Measurements from ENCODE around the gene UNC13A. TPM values are rescaled to one million over a fixed set of nuclear protein-coding genes. Genes with fewer than 3 reads are reported as not detected.

UNC13A gene
- total RNA-seq, 1 experiment from 2014 or later: 41.1 TPM

DNA sequence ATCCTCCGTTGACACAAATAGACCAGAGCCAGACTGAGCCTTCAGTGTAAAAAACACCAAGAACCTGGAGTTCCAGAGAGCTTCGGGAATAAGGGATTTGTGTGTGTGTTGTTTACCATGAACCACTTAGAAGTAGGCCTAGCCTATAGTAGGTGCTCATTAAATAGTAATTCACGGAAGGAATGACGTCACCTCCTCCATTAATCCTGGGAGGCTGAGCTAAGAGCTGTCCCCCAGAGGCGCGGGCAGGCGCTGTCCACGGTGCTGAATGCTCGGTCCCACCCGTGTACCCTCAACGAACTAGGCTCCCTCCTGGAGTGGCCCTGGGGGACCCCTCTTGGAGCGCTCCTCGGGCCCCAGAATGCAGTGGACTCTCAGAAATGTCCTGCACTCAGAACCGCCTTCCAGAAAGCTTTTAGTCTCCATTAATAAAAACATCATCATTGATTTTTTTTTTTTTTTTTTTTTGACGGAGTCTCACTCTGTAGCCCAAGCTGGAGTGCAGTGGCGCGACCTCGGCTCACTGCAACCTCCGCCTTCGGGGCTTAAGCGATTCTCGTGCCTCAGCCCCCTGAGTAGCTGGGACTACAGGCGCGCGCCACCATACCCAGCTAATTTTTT lies 6.5 kb downstream of the UNC13A start (continued):
- TF ChIP-seq MYBL2 (CRISPR knock-in tag; IDR thresholded peaks at IDR 0.05) (no peak), ZSCAN18 (CRISPR knock-in tag; IDR thresholded peaks at IDR 0.05) (no peak), PRDM15 (CRISPR knock-in tag; IDR thresholded peaks at IDR 0.05) (no peak), EMX1 (CRISPR knock-in tag; IDR thresholded peaks at IDR 0.05) (no peak), ZBTB43 (CRISPR knock-in tag; IDR thresholded peaks at IDR 0.05) (no peak), GTF2I (CRISPR knock-in tag; conservative IDR thresholded peaks at IDR 0.05) (peak; percentile 56; the same call in 1 of the 2 replicates), ZNF425 (CRISPR knock-in tag; conservative IDR thresholded peaks at IDR 0.05) (no peak), HMGA2 (CRISPR knock-in tag; IDR thresholded peaks at IDR 0.05) (no peak), ZNF317 (CRISPR knock-in tag; IDR thresholded peaks at IDR 0.05; ENCODE audit: borderline replicate concordance, low read depth) (no peak), CTCF (IDR thresholded peaks at IDR 0.05) (no peak), AR (CRISPR knock-in tag; IDR thresholded peaks at IDR 0.05) (no peak)
- TF ChIP-seq, protein P1, sequence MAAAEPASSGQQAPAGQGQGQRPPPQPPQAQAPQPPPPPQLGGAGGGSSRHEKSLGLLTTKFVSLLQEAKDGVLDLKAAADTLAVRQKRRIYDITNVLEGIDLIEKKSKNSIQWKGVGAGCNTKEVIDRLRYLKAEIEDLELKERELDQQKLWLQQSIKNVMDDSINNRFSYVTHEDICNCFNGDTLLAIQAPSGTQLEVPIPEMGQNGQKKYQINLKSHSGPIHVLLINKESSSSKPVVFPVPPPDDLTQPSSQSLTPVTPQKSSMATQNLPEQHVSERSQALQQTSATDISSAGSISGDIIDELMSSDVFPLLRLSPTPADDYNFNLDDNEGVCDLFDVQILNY (CRISPR knock-in tag; IDR thresholded peaks at IDR 0.05): no peak
- TF ChIP-seq, protein P2, sequence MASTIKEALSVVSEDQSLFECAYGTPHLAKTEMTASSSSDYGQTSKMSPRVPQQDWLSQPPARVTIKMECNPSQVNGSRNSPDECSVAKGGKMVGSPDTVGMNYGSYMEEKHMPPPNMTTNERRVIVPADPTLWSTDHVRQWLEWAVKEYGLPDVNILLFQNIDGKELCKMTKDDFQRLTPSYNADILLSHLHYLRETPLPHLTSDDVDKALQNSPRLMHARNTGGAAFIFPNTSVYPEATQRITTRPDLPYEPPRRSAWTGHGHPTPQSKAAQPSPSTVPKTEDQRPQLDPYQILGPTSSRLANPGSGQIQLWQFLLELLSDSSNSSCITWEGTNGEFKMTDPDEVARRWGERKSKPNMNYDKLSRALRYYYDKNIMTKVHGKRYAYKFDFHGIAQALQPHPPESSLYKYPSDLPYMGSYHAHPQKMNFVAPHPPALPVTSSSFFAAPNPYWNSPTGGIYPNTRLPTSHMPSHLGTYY (CRISPR knock-in tag; IDR thresholded peaks at IDR 0.05): no peak
- TF ChIP-seq, protein P3, sequence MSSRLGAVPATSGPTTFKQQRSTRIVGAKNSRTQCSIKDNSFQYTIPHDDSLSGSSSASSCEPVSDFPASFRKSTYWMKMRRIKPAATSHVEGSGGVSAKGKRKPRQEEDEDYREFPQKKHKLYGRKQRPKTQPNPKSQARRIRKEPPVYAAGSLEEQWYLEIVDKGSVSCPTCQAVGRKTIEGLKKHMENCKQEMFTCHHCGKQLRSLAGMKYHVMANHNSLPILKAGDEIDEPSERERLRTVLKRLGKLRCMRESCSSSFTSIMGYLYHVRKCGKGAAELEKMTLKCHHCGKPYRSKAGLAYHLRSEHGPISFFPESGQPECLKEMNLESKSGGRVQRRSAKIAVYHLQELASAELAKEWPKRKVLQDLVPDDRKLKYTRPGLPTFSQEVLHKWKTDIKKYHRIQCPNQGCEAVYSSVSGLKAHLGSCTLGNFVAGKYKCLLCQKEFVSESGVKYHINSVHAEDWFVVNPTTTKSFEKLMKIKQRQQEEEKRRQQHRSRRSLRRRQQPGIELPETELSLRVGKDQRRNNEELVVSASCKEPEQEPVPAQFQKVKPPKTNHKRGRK (CRISPR knock-in tag; IDR thresholded peaks at IDR 0.05; ENCODE audit: borderline replicate concordance): no peak
- TF ChIP-seq, protein P4, sequence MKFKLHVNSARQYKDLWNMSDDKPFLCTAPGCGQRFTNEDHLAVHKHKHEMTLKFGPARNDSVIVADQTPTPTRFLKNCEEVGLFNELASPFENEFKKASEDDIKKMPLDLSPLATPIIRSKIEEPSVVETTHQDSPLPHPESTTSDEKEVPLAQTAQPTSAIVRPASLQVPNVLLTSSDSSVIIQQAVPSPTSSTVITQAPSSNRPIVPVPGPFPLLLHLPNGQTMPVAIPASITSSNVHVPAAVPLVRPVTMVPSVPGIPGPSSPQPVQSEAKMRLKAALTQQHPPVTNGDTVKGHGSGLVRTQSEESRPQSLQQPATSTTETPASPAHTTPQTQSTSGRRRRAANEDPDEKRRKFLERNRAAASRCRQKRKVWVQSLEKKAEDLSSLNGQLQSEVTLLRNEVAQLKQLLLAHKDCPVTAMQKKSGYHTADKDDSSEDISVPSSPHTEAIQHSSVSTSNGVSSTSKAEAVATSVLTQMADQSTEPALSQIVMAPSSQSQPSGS (CRISPR knock-in tag; IDR thresholded peaks at IDR 0.05; ENCODE audit: borderline replicate concordance, low read depth): no peak

Data from WTC11 (cell line).